Chondrocyte (in vitro differentiated cells): ENCODE measurements around the gene NAV2. TPM values are rescaled to one million over a fixed set of nuclear protein-coding genes. Genes with fewer than 3 reads are reported as not detected.
"Not testable (repeated sequence)": the region's sequence is repeated elsewhere in the genome, so short reads cannot be mapped to it uniquely, and the experiment has no call there.

Source experiments
- DNase-seq: peaks from one replicate; pipeline ENCODE4 v3.0.0; 2021; ENCODE audit warnings: mixed read lengths, low spot score
- H3K27ac Mint-ChIP-seq: one replicate; pipeline ENCODE4 v1.8.0; 2021; ENCODE audit warnings: mild to moderate bottlenecking, moderate library complexity, mixed read lengths; ENCODE audit not compliant: unreplicated experiment
- H3K27me3 Mint-ChIP-seq: 2 replicates; pipeline ENCODE4 v1.8.0; 2021; ENCODE audit warnings: low read depth, mixed read lengths
- H3K36me3 Mint-ChIP-seq: 2 replicates; pipeline ENCODE4 v1.8.0; 2021; ENCODE audit warnings: low read depth, mixed read lengths
- H3K4me1 Mint-ChIP-seq: 2 replicates; pipeline ENCODE4 v1.8.0; 2021; ENCODE audit warnings: low read depth, mild to moderate bottlenecking, mixed read lengths
- H3K4me3 Mint-ChIP-seq: one replicate; pipeline ENCODE4 v1.8.0; 2021; ENCODE audit warnings: mild to moderate bottlenecking, moderate library complexity, mixed read lengths; ENCODE audit not compliant: unreplicated experiment
- H3K9me3 Mint-ChIP-seq: 2 replicates; pipeline ENCODE4 v1.8.0; 2021; ENCODE audit warnings: low read depth, mixed read lengths
- CTCF ChIP-seq: fragments of 200-600 bp; sonication (generic); IDR thresholded peaks from 2 replicates; pipeline ENCODE4 v1.5.0; 2021; ENCODE audit warnings: antibody characterized with exemption, mild to moderate bottlenecking, moderate library complexity
- total RNA-seq: library from RNA; stranded (reverse); gene quantifications from 3 replicates; pipeline ENCODE4 v1.2.1, GENCODE V29; 2021

The NAV2 gene
- total RNA-seq, 1 donor from 2014 or later: 87.0 TPM

GRCh38 chr11:20000351-20001134 is 287.9 kb downstream of the NAV2 start:
- no peak for DNase-seq
- peaks cover 40% of the 10 kb centered on the region for H3K4me1 Mint-ChIP-seq
- H3K9me3 Mint-ChIP-seq: no peaks in the 10 kb centered on the region
- TF ChIP-seq CTCF: no peak
- H3K27ac Mint-ChIP-seq: peak overlapping the region; percentile 39
- H3K36me3 Mint-ChIP-seq: peaks cover 16% of the 10 kb centered on the region
- H3K27me3 Mint-ChIP-seq: no peaks in the 10 kb centered on the region
- H3K4me3 Mint-ChIP-seq: no peak overlapping the region

DNA sequence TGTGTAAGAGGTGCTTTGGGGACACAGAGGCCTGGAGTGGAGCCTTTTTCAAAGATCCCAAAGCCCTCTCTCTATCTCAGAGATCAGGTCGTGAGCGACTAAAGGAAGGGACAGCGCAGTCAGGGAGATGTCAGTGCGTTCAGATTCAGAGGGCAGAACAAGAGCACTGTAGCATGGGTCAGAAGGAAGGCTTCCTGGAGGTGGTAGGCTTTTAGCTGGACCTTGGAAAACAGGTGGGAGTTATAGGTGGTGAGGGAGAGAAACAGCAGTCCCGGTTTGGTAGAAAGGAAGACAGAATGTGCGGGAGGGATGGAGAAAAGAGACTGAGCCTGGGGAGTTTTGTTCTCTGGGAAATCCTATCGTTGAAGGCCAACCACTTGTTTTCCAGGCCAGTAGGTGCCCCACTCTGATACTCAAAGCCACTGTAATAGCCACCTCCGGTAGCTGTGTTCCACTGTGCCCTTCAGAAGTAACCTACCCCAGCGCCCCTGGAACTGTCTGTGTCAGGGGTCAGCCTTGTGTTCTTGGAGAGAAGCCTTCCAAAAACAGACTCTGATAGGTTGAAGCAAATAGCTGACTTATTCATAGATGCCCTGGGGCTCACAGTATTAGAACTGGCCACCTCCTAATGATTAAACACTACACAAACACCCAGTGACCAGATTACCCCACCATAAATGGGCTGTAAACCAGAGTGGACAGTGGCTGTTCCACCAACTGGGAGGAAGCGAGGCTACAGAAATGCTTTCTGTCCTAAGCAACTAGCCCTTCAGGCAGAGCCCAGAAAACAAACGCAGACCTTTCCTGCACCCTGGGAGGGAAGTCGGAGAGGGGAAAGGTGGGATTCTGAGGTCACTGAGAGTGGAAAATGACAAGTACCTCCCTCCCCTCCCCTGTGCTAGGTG is 289.9 kb downstream of the NAV2 start:
- Mint-ChIP-seq H3K36me3 (peaks cover 13% of the 10 kb centered on the region), H3K27me3 (no peaks in the 10 kb centered on the region), H3K9me3 (no peaks in the 10 kb centered on the region), H3K4me3 (no peak overlapping the region), H3K4me1 (peaks cover 39% of the 10 kb centered on the region), H3K27ac (peak overlapping the region; percentile 62)
- no peak for DNase-seq
- no peak for TF ChIP-seq CTCF

GRCh38 chr11:20003351-20003750 is 290.7 kb downstream of the NAV2 start:
- DNase-seq: no peak
- Mint-ChIP-seq H3K36me3 (peaks cover 10% of the 10 kb centered on the region), H3K4me1 (peaks cover 41% of the 10 kb centered on the region), H3K9me3 (no peaks in the 10 kb centered on the region), H3K4me3 (no peak overlapping the region), H3K27ac (no peak overlapping the region), H3K27me3 (no peaks in the 10 kb centered on the region)
- TF ChIP-seq CTCF: no peak

- no peaks in the 10 kb centered on the region for H3K27me3 Mint-ChIP-seq
- no peak for TF ChIP-seq CTCF
- H3K4me1 Mint-ChIP-seq: peaks cover 39% of the 10 kb centered on the region
- no peak for DNase-seq
- peaks cover 7% of the 10 kb centered on the region for H3K36me3 Mint-ChIP-seq
- no peak overlapping the region for H3K4me3 Mint-ChIP-seq
- H3K27ac Mint-ChIP-seq: no peak overlapping the region
- no peaks in the 10 kb centered on the region for H3K9me3 Mint-ChIP-seq
Measured at GRCh38 chr11:20004866-20005265, 292.2 kb downstream of the NAV2 start.

- Mint-ChIP-seq H3K9me3 (no peaks in the 10 kb centered on the region), H3K4me3 (no peak overlapping the region), H3K4me1 (peaks cover 30% of the 10 kb centered on the region), H3K27ac (no peak overlapping the region), H3K36me3 (peaks cover 7% of the 10 kb centered on the region), H3K27me3 (no peaks in the 10 kb centered on the region)
- no peak for DNase-seq
- no peak for TF ChIP-seq CTCF
Measured at GRCh38 chr11:20005747-20006146, 293.1 kb downstream of the NAV2 start.

GRCh38 chr11:20006618-20007017 is 294.0 kb downstream of the NAV2 start:
- not testable (repeated sequence) for H3K4me3 Mint-ChIP-seq, H3K27ac Mint-ChIP-seq, DNase-seq

More at GRCh38 chr11:20006618-20007017, 294.0 kb downstream of the NAV2 start:
- not testable (repeated sequence) for H3K27me3 Mint-ChIP-seq, H3K36me3 Mint-ChIP-seq, H3K9me3 Mint-ChIP-seq
- peaks cover 22% of the 10 kb centered on the region for H3K4me1 Mint-ChIP-seq
